HS-27A (cell line): Measurements from ENCODE around the gene CDC26.
A peak's percentile ranks its signal among the peaks of the same experiment; 100 is the strongest.
"Not testable (repeated sequence)": the region's sequence is repeated elsewhere in the genome, so short reads cannot be mapped to it uniquely, and the experiment has no call there.

Source experiments
- DNase-seq: peaks from one replicate; pipeline ENCODE4 v3.0.0-alpha.2; 2012; ENCODE audit warnings: low read depth, missing footprints

CDC26 gene

GRCh38 chr9:113293285-113293878 lies 18.0 kb upstream of the CDC26 start:
- no peak for DNase-seq

DNA sequence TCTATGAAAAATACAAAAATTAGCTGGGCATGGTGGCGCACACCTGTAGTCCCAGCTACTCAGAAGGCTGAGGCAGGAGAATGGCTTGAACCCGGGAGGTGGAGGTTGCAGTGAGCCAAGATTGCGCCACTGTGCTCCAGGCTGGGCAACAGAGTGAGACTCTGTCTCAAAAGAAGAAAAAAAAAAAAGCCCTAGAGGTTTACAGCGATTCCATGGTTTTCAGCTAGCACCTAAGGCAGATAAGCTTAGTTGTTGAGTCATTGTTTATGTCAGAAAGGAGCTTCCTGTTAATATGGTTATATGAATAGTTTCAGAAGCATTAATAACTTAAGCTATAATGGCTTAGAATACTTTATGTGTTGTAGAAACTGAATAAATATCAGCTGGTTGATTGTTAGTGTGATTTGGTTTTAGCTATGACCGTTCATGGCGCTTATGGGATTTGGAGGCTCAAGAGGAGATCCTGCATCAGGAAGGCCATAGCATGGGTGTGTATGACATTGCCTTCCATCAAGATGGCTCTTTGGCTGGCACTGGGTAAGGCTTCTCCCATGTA lies 14.8 kb upstream of the CDC26 start:
- DNase-seq, result no peak

DNA sequence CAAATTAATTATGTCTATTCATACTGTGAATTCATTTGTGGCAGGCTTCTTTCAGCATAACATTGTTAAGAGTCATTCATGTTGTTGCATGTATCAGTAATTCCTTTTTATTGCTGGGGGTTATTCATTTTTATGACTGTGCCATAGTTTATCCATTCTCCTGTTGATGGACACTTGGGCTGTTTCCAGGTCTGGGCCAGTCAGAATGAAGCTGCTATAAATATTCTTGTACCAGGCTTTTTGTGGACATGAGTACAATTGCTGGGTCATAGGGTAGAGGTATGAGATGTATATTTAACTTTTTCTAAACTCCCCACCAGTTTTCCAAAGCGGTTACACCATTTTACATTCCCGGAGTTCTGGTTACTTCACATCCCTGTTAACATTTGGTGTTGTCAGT lies 13.7 kb upstream of the CDC26 start:
- no peak for DNase-seq

- DNase-seq, result no peak
These were observed 6.0 kb upstream of the CDC26 start for GRCh38 chr9:113281356-113281755.

GRCh38 chr9:113278840-113279239 lies 3.5 kb upstream of the CDC26 start:
- DNase-seq, result no peak

DNA sequence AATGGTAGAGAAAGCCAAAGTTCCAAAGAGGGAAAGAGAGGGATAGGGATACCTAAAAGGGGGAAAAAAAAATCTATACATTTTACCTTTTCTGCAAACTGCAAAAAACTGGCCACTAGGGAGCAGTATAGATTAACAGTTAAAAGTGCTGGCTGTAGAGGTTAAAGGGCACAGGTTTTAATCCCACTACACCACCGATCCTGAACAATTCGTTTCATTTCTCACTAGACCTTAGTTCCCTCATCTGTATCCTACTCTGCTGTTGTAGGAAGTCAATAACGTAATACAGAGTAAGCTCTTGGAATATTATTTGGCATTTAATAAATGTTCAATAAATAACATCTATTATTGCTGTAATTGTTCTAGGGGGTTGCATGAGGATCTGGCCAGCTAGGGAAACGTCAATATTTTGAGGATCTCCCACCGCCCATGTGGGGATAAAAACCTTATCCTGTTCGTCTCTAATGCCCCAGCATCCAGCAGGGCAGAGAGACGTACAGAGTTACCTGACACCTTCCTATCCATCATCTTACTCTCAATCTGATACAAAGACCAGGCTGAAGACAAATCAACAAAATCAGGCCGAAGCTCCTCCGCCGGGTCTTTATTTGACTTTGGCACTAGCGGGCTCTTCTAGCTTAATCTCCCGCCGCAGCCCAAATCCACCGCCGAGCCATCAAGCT lies 757 bp downstream of the CDC26 start:
- peak; percentile 17 for DNase-seq

- DNase-seq, result no peak
These were observed 5.5 kb downstream of the CDC26 start for GRCh38 chr9:113269871-113270270.

DNA sequence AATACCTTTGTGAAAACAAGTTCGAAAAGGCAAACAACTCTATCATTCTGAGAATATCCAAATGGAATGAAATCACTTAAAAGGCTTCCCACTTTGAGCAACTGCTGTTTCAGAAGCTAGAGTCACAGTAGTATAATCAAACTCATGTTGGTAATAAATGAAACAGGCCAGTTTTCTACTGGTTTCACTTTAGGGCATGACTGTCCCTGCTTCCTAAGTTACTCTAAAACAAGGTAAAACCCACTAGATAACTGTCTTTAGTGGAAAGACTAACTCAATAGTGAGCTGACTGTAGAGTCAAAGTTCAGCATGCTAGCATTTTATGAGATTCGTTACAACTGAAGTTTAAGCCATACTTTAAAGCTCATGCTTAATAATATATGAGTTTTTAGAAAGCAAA lies 6.0 kb downstream of the CDC26 start:
- DNase-seq, result no peak

GRCh38 chr9:113267911-113268566 lies 7.3 kb downstream of the CDC26 start:
- no peak for DNase-seq

DNA sequence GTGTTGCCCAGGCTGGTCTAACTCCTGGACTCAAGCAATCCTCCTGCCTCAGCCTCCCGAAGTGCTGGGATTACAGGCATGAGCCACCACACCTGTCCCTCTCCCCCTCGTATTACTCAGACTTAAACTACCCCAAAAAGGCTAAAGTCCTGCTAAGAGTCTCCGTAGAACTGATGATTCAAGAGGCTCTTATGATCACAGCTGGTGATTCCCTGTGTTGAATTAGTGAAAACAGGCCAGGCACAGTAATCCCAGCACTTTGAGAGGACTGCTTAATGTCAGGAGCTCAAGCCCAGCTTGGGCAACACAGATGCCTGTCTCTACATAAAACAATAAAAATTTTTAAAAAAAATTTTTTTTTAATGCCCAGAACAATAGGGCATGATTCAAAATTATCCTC lies 9.2 kb downstream of the CDC26 start:
- DNase-seq, result no peak

GRCh38 chr9:113261917-113262671 lies 13.3 kb downstream of the CDC26 start:
- no peak for DNase-seq

DNA sequence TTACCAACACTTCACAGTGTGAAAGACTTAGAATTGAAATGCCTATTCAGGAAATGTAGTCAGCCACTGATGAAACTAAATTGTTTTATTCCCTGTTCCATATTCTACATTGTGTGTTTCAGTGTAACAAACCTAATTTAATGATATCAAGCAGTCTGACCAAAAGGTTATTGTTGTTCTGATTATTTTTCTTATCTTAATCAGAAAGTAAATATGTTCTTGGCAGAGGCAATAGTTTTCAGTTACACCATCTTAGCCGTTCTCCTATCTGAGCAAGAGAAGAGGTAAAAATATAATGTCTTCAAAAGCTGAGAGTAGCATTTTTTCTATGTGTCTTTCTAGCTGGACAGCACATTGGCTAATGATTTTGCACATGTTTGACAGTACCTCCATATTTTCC lies 17.1 kb downstream of the CDC26 start:
- DNase-seq, result no peak

GRCh38 chr9:113257863-113258262 lies 17.5 kb downstream of the CDC26 start:
- no peak for DNase-seq

DNA sequence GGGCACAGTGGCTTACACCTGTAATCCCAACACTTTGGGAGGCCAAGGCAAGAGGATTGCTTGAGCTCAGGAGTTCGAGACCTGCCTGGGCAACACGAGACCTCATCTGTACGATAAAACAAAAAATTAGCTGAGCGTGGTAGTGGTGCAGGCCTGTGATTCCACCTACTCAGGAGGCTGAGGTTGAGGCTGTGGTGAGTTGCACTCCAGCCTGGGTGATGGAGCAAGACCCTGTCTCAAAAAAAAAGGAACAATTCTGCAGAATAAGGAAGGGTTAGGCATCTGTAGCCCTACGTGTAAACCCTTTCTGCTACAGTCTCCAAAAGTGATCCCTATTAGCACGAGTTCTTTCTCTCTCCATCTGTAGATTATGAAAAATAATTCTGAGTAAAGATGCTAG lies 19.9 kb downstream of the CDC26 start:
- no peak for DNase-seq

DNA sequence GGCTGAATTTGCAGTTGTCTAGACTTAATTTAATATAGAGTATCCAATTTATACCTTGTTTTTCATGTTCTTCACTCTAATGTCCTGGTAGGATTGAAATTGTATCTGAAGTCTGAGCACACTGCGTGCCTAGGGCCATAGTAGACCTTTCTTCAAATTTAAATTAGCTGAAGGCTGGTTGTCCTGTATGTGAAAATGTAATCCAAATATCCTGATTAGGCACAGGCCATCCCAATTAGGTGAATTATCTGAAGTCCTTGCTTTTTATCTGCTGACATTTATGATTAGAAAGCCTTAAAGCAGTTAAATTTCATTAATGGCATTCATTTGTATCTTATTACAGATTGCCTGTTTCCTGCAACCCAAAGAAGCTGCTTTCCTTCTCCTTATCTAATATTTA lies 20.4 kb downstream of the CDC26 start:
- DNase-seq, result no peak

DNA sequence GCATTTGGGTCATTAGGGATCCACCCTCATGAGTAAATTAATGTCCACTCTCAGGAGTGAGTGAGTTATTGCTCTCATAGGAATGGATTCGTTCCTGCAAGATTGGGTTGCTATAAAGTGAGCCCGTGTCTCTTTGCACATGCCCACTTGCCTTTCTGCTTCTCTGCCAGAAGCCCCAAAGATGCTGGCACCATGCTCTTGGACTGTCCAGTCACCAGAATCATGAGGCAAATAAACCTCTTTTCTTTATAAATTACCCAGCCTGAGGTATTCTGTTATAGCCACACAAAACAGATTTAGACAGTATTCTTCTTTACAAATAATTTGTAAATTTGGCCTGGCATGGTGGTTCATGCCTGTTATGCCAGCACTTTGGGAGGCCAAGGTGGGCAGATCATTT lies 24.6 kb downstream of the CDC26 start:
- no peak for DNase-seq

GRCh38 chr9:113249661-113250060 lies 25.7 kb downstream of the CDC26 start:
- DNase-seq, result not testable (repeated sequence)

DNA sequence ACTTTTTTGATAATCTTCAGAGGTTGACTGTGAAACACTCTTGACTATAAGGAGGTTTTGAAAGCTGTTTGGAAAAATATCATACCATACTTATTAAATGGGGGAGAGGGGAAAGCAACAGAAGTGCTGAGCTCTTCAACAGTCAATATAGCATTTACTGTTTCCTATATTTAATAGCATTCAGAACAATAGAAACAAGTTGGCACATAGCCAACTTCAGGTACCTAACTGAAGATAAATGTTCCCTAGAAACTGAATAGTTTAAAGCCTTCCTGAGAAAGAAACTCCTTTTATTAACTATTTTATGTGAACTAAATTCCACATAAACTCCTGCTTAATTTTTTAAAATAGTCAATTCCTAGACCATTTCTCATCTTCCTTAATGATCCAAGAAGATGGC lies 27.7 kb downstream of the CDC26 start:
- no peak for DNase-seq

DNA sequence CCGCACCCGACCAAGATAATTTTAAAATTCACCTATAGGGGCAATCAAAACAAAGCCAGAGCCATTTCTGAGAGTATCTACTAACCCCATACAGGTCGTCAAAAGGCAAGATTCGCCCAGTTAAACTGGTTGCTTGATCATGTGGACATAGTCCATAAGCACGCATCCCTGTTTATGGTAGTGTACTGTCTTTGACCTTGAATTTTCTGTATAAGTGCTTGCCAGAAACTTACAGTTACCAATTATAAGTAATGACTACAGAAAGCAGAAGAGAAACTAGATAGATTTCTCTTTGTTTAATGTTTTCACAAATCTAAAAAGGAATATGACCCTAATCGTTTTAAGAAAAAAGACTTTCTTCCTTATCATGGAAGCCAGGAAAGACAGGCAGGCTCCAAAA lies 28.4 kb downstream of the CDC26 start:
- DNase-seq, result no peak

- no peak for DNase-seq
These were observed 29.5 kb downstream of the CDC26 start for GRCh38 chr9:113245894-113246293.

- DNase-seq, result no peak
These were observed 30.8 kb downstream of the CDC26 start for GRCh38 chr9:113244556-113244955.

- no peak for DNase-seq
These were observed 34.2 kb downstream of the CDC26 start for GRCh38 chr9:113241161-113241560.

DNA sequence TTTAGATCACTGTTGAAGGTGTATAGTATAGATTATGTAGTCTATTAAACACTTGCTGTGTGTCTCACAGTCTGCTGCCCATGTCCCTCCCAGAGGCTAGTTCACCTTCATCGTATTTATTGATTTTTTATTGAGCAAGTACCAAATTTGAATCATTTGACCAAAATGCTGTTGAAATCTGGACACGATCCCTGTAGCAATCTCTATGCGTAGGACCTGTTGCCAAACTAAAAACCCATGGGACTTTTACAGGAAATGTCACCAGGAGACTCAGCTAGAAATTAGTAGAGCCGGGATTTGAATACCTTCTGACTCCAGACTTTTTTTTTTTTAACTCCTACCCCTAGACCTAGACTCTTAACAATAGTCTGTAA lies 36.5 kb downstream of the CDC26 start:
- DNase-seq, result no peak
